Limb (tissue), 2 donors: ENCODE measurements around the gene OTOP3.
A peak's percentile ranks its signal among the peaks of the same experiment; 100 is the strongest.

Experiments used
- DNase-seq, 2 donors: peaks; one replicate each; pipeline ENCODE4 v3.0.0-alpha.2; 2016; ENCODE audit errors: extremely low spot score in 2 of 2

The OTOP3 gene

DNA sequence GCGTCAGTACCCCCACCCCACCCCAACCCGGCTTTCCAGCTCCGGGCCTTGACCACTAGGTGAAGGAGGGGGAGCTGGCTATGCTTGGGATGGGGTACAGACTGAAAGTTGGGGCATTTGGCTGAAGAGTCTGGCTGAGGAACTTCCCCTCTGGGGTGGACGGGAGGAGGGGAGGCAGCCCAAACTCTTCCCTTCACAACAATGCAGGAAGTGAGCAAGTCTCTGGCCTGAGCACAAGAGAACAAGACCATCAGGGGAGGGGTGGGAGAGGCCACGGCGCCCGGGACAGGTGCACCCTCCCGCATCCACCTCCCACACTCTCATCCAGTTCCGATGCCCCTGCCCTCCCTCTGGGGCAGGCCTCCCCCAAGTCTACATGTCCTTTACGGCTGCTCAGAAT, 18.3 kb upstream of the OTOP3 start:
- no peak for DNase-seq

DNA sequence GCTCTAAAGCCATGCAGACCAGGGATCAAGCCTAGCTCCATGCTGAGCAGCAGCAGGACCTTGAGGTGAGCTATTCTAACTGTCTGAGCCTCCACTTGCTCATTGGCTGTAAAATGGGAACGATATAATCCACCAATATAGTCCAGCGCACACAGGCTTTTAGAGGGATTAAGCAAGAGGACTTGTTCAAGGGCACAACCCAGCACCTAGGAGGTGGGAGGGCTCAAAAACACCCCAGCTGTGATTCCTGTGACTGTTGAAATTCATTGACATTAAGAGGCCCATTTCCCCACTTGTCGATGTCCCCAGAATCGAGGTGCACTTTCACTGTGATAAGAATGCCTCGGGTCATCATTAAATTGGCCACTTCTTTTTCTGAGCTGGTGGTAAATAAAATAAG, 16.8 kb upstream of the OTOP3 start:
- DNase-seq = no peak

DNA sequence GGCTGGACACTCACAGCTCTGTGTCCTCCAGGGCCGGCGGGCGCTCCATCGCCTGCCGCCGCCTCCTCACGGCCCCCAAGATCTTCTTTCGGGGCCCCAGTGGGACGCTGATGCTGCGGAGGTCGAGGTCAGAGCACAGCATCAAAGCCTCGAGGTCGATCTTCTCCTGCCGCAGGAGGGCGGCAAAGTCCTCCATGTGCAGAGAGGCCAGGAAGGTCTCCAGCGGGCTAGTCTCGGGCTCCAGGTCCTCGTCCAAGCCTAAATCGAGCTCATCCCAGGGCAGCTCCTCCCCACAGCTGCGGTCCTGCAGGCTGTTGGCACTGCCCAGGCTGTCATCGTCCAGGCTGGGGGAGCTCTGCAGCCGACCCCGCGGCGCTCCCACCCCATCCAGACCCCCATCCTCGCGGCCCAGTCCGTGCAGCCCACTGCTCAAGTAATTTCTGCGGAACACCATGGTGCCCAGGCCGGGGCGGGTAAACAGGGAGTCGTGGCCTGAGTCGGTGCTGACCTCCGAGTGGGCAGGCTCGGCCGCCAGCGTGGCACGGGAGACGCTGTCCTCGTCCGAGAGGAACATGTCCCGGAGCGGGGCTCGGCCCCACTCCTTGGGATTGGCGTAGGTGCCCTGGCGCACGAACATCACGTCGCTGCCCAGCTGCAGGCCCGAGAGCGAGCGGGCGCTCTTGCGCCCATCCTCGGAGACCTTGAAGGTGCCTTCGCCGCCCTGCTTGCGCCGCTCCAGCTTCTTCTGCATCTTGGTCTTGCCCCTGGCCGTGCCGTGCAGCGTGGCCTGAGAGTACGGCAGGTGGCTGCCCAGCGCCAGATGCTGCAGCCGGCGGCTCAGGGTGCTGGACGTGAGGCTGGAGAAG, 16.0 kb upstream of the OTOP3 start:
- no peak for DNase-seq

DNA sequence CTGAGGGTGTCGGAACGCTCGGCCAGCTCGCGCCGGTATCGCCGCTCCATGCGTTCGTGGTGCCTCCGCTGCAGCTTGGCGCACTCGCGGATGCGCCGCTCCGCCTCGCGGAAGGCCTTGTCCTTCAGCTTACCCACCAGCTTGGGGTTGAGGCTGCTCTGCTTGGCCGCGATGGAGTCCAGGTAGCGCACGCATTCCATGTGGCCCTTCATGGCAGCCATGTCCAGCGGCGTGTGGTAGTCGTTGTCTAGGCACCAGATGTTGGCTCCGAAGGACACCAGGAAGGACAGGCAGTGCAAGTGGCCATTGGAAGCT, 15.4 kb upstream of the OTOP3 start:
- DNase-seq = no peak

DNA sequence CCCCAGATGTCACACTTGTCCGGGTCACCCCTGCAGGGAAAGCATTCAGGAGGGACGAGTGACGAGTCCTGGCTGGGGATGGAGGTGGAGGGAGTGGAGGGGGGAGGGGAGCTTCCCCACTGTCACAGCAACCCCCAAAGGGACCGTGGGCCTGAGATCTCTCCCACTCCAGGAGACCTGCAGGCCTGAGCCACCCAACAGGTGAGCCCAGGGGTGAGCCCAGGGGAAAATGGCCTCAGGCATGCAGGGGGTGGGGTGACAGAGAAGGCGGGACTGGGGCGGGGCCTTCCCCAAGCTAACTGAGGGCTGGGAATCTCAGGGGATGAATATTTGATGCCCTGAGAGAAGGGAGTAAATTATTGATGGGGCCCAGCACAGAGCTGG, 15.1 kb upstream of the OTOP3 start:
- DNase-seq = no peak

DNA sequence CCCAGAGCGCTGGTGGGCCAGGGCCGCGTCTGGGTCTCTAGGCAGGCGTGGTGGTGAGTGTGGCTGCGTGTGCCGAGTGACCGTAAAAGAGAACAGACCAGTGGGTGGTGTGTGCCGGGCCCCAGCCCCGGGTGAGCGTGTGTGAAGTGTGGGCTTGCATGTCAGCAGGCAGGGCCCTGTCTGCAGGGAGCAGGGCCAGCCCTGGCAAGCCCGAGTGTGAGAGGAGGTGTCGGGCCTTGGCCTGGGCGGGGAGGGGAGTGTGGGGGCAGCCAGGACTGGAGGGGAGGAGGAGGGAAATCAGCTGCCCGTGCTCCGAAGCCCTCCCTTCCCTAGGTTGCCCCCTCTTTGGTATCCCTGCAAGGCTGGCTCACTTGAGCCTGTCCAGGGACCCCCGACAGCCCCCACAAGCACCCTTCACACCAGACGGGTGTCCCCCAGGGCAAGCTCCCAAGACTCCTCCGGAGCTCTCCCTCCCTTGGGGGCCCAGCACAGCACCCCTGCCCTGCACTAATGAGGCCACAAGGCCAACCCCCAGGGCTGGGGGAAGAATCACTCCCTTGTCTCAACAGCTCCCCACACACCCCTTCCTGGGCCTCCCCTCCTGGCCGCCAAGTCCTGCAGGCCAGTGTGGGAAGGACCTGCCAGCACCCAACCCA, 14.5 kb upstream of the OTOP3 start:
- DNase-seq = no peak

DNA sequence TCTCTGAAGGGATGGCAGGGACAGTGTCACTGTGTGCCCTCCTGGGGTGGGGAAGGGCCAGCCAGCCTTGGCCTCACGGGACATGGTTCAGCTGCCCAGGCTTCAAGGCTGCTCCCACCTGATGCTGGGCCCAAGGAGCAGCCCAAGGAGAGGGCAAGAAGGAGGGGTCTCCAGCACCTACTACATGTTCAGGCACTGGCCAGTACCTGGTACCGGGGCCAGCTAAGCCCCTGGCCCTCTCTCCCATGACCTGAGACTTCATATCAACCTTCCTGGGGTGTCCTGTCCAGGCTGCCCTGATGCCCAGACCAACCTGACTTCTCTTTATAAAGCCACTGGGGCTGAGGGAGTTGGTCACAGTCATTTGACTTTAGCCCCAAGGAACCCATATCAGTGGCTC, 13.9 kb upstream of the OTOP3 start:
- no peak for DNase-seq

DNA sequence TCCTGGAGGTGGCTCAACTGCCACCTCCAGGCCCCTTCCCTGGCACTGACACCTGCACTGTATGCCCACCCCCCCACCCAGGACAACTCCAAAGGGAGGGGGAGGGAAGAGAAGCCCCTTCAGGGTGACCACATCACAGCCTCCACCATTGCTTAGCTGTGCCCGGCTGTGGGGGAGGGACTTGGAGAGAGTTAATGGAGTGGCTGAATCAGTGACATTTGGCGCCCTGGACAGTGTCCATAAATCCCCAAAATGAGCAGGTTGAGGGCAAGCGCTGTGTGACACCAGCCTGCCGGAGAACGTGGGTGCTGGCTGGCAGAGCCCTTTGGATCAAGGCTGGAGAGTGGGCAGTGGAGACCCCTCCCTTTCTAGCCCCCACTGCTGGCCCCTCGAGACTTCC, 13.5 kb upstream of the OTOP3 start:
- no peak for DNase-seq

DNA sequence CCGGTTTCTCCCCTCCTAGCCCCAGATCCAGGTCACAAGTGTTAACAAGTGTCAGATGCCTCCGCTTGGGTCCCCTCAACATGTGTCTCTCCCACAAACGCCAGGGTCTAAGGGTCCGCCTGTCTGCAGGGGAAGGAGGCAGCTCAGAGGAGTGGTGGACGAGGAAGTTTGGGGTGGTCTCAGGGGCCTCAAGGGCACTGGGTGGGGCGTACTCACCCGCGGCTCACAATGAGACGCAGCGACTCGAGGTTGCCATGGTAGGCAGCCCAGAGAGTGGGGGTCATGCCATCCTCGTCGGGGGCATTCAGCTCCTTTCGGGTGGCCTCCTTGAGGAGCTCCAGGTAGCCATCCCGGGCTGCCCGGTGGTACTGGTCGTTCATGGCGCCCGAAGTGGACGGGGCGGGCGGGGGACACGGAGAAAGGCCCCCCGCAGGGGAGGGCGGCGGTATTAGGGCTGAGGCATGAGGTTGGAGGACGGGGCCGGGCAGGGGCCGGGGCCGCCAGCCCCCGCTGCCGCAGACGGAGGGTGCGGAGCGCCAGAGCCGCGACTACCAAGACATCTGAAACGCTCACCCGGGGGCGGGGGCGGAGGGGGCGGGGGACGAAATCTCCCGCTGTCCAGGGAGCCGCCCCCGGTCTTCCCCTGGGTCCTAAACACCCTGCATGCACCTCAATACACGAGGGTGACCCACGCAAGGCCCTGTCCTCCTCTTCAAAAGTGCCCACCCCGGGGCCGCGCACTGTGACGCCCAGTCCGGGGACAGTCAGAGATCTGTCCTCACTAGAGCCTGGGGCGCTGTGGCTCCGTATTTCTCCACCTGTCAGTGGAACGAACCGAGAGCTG, 12.8 kb upstream of the OTOP3 start, which contains the start of gene USH1G:
Gene USH1G, minus strand, starts transcription at position 562 of the 844 bp plus-strand sequence. Its CDS starts 182 bp downstream, at position 380.
- DNase-seq = peak in 1 of 2 donors; percentile 64

DNA sequence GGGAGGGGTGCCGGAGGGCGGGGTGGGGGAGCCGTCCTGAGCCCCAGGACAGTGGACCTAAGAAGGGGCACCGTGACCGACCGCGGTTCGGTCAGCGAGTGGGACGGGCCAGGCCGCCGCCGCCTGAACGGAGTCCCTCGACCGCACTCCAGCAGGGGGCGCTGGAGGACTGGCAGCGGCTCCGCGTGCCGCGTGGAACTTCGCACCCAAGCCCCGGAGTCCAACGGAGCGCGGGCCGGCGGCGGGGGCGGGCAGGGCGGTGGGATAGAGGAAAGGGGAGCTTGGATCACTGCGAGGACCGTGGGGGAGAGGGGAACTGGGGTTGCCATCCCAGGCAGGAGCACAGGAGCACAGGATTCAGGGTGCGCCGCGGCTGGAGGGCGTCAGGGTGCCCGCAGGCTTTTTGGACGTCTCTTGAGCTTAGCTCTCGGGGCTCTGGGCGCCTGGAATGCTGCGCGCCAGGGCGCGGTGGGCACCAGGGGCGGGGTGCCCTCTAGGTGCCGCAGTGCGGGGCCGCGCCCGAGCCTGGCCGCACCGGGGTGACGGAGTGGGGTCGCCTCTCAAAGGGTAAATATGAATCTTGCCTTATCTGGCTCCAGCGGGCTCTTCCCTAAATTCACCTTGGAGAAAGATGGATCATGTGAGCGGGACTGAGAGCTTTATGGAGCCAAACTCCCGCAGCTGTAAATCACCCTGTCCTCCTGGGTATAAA, 12.0 kb upstream of the OTOP3 start:
- peak; percentile 13 to 78 for DNase-seq

DNA sequence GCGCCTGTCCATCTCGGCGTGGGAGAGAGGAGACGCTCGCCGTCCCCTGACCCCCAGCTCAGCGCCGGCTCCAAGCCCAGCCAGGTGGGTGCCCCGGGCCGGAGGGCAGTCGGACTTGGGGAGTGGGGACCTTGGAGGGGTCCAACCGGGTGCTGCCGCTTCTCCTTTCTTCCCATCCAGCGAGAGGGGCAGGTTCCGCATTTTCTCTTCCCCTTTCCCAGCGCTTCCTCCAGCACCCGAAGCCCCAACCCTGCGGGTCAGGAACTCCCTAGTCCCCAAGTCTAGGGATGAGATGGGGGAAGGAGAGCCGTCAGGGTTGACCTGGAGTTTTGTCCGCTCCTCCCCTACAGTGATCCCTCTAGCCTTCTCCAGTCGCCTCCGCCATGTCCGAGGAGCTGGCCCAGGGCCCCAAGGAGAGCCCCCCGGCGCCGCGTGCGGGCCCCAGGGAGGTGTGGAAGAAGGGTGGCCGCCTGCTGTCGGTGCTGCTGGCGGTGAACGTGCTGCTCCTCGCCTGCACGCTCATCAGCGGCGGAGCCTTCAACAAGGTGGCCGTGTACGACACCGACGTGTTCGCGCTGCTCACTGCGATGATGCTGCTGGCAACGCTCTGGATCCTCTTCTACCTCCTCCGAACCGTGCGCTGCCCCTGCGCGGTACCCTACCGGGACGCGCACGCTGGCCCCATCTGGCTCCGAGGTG, 11.3 kb upstream of the OTOP3 start, which contains the start of gene OTOP2:
Gene OTOP2, plus strand, starts transcription at position 24 of the 699 bp plus-strand sequence. Its CDS starts 360 bp downstream, at position 384.
- no peak for DNase-seq

DNA sequence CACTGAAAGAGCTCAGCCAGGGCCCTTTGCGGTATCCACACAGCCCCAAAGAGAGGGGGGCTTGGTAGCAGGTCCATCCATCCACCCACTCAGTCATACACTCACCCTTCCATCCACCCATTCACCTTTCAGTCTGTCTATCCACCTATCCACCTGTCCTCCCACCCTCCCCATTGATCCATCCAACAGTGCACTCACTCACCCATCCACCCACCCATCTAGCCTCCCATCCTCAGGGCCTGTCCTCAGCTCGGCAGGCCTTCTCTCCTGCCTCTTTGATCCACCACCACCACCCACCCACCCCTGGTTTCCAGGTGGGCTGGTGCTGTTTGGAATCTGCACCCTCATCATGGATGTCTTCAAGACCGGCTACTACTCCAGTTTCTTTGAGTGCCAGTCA, 10.5 kb upstream of the OTOP3 start:
- no peak for DNase-seq

DNA sequence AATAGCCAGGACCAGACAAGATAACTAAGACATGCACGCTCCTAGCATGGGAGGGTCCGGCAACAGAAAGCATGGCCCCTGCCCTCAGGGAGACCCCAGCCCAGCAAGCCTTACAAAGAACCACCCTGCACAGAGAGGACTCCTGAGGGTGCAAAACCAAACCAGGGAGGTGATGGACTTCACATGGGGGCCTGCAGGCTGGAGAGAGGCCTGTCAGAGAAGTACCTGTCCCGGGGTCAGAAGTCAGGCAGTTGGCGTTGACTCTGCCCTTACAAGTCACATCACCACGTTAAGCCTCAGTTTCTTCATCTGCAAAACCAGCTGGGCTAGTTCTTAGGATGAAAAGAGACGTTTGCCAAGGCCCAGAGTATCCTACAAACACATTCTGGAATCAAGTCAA, 6.9 kb upstream of the OTOP3 start:
- DNase-seq = no peak

DNA sequence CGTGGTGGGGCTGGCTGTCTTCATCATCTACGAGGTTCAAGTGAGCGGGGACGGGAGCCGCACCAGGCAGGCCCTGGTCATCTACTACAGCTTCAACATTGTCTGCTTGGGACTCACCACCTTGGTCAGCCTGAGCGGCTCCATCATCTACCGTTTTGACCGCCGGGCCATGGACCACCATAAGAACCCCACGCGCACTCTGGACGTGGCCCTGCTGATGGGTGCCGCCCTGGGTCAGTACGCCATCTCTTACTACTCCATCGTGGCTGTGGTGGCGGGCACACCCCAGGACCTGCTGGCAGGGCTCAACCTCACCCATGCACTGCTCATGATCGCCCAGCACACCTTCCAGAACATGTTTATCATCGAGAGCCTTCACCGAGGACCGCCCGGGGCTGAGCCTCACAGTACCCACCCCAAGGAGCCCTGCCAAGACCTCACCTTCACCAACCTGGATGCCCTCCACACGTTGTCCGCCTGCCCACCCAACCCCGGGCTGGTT, 5.1 kb upstream of the OTOP3 start:
- DNase-seq = no peak

DNA sequence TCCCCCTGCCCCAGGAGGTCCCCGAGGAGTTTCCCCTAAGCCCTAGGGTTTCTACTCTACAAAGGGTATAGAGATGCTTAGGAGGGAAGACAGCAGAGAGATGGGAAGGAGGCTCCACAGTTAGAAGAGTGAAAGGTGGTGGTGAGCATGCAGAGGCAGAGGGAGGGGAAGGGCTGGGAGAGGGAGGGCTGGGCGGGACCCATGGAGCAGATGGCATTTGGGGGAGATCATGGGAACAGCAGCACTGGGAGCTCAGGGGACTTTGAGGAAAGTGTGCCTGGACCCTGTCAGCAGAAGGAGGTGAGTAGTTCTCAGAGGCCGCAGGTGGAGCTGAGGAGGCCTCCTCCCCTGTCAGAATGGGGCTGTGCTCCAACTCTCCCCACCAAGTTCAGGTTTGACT, 650 bp upstream of the OTOP3 start:
- DNase-seq = no peak

DNA sequence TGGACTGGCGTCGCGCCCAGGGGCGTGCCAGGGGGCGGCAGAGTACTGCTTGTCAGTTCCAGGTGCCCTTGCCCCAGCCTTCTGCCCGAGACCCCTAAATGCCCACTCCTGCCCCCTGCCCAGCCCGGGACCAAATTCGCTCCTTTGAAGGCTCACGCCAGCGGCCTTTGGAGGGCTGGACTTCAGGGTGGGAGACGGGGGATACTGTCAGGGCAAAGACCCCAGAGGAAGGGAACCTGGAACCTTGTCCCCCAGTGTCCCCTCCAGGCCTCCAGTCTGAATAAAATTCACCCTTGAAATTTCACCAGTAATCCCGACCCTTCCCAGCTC, 737 bp downstream of the OTOP3 start:
- no peak for DNase-seq

DNA sequence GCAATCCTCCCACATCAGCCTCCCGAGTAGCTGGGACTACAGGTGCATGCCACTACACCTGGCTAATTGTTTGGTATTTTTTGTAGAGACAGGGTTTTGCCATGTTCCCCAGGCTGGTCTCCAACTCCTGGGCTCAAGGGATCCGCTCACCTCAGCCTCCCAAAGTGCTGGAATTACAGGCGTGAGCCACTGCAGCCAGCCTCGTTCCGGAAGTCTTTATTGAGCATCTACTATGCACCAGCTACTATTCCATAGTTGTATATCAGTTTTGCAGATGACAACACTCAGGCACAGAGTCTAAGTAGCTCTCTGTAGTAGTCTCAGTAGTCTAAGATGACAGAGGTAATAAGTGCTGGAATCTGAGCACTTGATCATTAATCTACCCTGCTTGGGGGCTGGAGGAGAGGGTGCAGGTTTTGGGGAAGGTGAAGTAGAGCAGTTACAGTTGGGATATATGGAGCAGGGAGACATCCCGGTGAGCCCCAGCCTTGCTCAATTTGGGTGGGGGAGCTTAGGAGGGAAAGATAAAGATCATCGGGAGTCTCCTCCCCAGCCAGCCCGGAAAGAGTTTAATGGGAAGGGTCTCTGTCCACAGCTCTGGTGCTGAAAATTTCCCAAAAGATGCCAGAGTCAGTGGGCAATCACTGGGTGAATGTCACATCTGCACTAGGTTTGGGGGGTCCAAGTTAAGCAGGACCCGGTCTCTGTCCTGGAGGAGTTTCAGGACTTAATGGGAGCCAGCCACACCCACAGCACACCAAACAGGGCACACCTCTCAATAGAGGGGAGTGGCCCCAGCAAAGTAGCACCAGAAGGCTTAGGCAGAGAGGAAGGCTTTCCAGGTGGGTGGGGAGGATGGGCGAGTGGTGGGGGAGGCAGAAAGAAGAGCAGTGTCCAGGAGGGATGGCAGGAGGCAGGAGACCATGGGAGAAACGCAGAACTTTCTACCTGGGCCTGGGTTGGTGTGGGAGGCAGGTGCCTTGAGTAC, 1.7 kb downstream of the OTOP3 start:
- DNase-seq = no peak

DNA sequence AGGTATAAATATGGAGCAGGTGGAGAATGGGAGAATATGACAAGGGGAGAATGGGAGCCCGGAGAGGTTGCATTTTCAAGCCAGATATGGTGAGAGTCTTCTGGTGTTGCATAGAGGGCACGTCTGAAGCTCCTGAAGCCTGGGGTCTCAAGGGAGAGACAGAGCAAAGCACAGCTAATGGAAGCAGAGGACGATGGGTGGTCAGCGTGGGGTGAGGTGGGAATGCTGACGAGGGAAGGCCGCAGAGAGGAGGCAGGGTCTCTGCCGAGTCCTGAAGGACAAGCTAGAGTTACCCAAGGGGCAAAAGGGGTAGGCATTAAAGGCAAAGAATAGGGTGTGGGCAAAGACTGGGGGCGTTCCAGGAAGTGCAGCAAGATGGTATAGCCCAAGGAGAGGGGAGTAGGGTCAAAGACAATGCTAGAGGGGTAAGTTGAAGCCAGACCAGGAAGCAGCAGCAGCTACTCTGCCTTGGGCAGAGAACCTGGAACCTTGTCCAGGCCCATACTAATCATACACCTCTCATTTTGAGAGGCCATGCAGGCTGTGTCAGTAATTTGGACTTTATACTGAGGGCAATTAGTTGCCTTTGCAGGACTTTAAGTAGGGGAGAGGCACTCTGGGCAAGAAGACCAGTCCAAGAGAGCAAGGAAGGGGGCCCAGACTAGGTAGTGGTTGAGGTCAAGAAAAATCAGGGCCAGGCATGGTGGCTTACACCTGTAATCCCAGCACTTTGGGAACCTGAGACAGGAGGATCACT, 2.7 kb downstream of the OTOP3 start:
- no peak for DNase-seq

DNA sequence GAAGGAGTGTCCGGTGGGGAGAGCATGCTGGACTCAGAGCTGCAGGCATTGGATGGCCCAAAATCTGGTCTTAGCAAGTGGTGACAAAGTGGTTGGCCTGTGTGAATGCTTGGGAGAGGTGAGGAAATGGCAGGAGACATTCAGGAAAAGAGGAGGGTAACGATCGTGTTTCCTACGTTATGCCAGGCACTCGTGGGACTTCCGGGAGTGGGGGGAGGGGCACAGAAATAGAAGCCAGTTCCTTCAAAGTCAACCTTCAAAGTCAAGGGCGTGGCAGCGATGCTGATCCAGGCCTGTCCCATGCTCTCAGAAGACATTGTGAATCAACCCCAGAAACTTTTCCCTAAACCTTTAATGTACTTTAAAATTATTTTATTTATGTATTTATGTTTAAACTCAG, 3.8 kb downstream of the OTOP3 start:
- DNase-seq = no peak
